Left ventricle myocardium inferior (tissue), 1 donor: ENCODE measurements around the gene MCAT. TPM values are rescaled to one million over a fixed set of nuclear protein-coding genes. Genes with fewer than 3 reads are reported as not detected.
A peak's percentile ranks its signal among the peaks of the same experiment; 100 is the strongest.

Experiments
- DNase-seq: peaks from one replicate; pipeline ENCODE4 v3.0.0-alpha.2; 2020
- H3K27ac ChIP-seq: fragments of 200-600 bp; replicated peaks from 2 replicates; pipeline ENCODE4 v1.8.0; 2021
- H3K27me3 ChIP-seq: fragments of 200-600 bp; 2 replicates; pipeline ENCODE4 v1.8.0; 2021; ENCODE audit warnings: low read depth
- H3K36me3 ChIP-seq: fragments of 200-600 bp; 2 replicates; pipeline ENCODE4 v1.8.0; 2021
- H3K4me1 ChIP-seq: fragments of 200-600 bp; 2 replicates; pipeline ENCODE4 v1.8.0; 2021
- H3K4me3 ChIP-seq: fragments of 200-600 bp; 2 replicates; pipeline ENCODE4 v1.8.0; 2021; ENCODE audit warnings: mild to moderate bottlenecking, moderate library complexity
- H3K9me3 ChIP-seq: fragments of 200-600 bp; replicated peaks from 2 replicates; pipeline ENCODE4 v1.8.0; 2021
- intact Hi-C: fragments of 100-400 bp; cut with micrococcal nuclease; formaldehyde crosslinking; loops from one replicate; pipeline ENCODE4 v1.11.0; 2022
- total RNA-seq: library from RNA; stranded (reverse); fragmentation: NEBNext Ultra II Directional; extraction: Animal tissue kit (Norgen Biotek cat#: 25700); gene quantifications from one replicate; pipeline ENCODE4 v1.2.1, GENCODE V29; 2021
- TF ChIP-seq, protein P1 (sequence below): fragments of 200-600 bp; IDR thresholded peaks from 2 replicates; pipeline ENCODE4 v1.8.0; 2021; ENCODE audit warnings: antibody characterized with exemption, mild to moderate bottlenecking, borderline replicate concordance
- donor health status: DM: no; HTN: yes; CAD: no; lungs with severe emphysema.

MCAT gene
- total RNA-seq, 1 donor from 2014 or later = 16.4 TPM

DNA sequence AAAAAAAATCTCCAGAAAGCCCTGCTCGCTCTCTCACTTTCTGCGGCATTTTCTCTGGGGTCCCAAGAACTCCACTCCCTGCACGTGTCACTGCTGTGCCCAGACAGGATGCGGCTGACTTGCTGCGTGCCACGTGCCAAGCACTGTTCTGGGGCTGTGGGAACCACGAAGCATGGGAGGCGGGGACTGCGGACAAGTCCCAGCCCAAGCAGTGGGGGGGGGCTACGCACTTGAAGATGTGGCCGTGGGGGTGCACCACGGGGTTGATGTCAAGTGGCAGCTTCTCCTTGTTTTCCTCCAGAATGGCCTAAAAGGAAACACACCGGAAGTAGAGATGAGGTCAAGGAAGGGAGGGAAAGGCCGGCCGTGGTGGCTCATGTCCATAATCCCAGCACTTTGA is 32.9 kb upstream of the MCAT start:
- TF ChIP-seq, protein P1, sequence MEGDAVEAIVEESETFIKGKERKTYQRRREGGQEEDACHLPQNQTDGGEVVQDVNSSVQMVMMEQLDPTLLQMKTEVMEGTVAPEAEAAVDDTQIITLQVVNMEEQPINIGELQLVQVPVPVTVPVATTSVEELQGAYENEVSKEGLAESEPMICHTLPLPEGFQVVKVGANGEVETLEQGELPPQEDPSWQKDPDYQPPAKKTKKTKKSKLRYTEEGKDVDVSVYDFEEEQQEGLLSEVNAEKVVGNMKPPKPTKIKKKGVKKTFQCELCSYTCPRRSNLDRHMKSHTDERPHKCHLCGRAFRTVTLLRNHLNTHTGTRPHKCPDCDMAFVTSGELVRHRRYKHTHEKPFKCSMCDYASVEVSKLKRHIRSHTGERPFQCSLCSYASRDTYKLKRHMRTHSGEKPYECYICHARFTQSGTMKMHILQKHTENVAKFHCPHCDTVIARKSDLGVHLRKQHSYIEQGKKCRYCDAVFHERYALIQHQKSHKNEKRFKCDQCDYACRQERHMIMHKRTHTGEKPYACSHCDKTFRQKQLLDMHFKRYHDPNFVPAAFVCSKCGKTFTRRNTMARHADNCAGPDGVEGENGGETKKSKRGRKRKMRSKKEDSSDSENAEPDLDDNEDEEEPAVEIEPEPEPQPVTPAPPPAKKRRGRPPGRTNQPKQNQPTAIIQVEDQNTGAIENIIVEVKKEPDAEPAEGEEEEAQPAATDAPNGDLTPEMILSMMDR = no peak
- H3K36me3 ChIP-seq = peaks cover 59% of the 10 kb centered on the region
- DNase-seq = peak; percentile 11

DNA sequence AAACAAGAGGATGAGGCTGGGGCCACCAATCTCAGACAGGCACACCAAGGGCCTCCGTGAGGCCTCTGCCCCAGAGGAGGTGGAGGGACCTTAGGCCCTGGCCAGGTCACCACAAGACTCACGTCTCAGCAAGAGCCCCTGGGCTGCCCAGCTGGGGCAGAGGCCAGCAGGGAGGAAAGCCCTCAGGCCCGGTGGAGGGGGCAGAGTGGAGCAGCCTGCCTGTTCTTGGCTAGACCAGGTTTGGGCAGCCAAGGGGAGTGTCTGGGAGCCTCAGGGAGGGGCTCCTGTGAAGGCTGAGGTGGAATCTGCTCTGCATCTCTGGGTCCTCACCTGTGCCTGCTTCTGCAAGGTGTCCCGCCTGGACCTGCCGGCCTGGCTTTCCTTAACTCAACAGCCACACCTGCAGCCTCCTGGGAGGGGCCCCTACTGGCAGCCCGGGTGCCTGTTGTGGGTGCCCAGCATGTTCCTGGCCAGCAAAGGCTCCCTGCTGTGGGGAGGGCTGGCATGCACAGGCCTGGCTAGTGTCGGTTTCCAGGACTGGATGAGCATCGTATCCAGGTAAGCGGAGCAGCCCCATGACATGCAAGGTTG is 31.8 kb upstream of the MCAT start:
- no peak for DNase-seq
- H3K9me3 ChIP-seq = no peaks in the 10 kb centered on the region
- H3K27ac ChIP-seq = no peak overlapping the region
- H3K4me1 ChIP-seq = no peaks in the 10 kb centered on the region
- H3K36me3 ChIP-seq = peaks cover 69% of the 10 kb centered on the region
- no peaks in the 10 kb centered on the region for H3K27me3 ChIP-seq
- no peak overlapping the region for H3K4me3 ChIP-seq
- intact Hi-C loops = no loop called here
- TF ChIP-seq, protein P1 = no peak

More for the DNA sequence above, 32.9 kb upstream of the MCAT start:
- Histone ChIP-seq H3K27ac (no peak overlapping the region), H3K27me3 (no peaks in the 10 kb centered on the region), H3K9me3 (no peaks in the 10 kb centered on the region), H3K4me1 (no peaks in the 10 kb centered on the region), H3K4me3 (no peak overlapping the region)
- intact Hi-C loops = no loop called here

GRCh38 chr22:43173976-43174720 is 30.9 kb upstream of the MCAT start:
- DNase-seq = no peak
- Histone ChIP-seq H3K27me3 (no peaks in the 10 kb centered on the region), H3K9me3 (no peaks in the 10 kb centered on the region), H3K4me3 (no peak overlapping the region), H3K36me3 (peaks cover 65% of the 10 kb centered on the region), H3K27ac (no peak overlapping the region), H3K4me1 (no peaks in the 10 kb centered on the region)
- intact Hi-C loops = no loop called here
- TF ChIP-seq, protein P1 = no peak

DNA sequence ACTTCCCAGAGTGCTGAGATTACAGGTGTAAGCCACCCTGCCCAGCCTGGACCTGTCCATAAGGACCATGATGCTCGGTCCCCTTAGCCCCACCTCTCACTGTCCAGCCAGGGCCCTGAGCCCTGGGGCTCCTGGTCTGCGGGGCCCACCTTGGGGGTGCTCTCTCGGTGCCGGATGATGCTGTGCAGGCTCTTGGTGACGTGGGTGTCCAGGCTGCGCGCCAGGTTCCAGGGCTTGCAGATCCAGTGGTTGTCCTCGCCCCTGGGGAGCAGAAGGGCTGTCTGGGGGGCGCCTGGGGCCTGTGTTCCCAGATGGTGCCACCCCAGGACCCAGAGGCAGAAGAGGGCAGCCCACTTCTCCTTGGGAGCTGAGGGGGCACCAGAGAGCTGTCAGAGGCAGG is 30.4 kb upstream of the MCAT start:
- H3K27me3 ChIP-seq = no peaks in the 10 kb centered on the region
- no peak overlapping the region for H3K27ac ChIP-seq
- no peak overlapping the region for H3K4me3 ChIP-seq
- no peaks in the 10 kb centered on the region for H3K4me1 ChIP-seq
- intact Hi-C loops = no loop called here
- DNase-seq = no peak
- H3K9me3 ChIP-seq = no peaks in the 10 kb centered on the region
- peaks cover 65% of the 10 kb centered on the region for H3K36me3 ChIP-seq
- TF ChIP-seq, protein P1 = no peak

- DNase-seq = no peak
- Histone ChIP-seq H3K27me3 (no peaks in the 10 kb centered on the region), H3K27ac (no peak overlapping the region), H3K4me1 (no peaks in the 10 kb centered on the region), H3K4me3 (no peak overlapping the region), H3K36me3 (peaks cover 76% of the 10 kb centered on the region), H3K9me3 (no peaks in the 10 kb centered on the region)
- TF ChIP-seq, protein P1 = no peak
- intact Hi-C loops = no loop called here
These were observed 29.0 kb upstream of the MCAT start for GRCh38 chr22:43172191-43172590.
